HG03064 (cell line): ENCODE results near the gene EYA2.
"Not testable (repeated sequence)": the region's sequence is repeated elsewhere in the genome, so short reads cannot be mapped to it uniquely, and the experiment has no call there.

ENCODE experiments used
- ATAC-seq: cut with Tn5 transposase; IDR thresholded peaks from one replicate; pipeline ENCODE4 v1.9.1; 2021; ENCODE audit warnings: low read depth; ENCODE audit not compliant: unreplicated experiment

EYA2 gene

GRCh38 chr20:46929902-46930301, 35.3 kb downstream of the EYA2 start:
- ATAC-seq = no peak

- no peak for ATAC-seq
These were observed 36.1 kb downstream of the EYA2 start for GRCh38 chr20:46930640-46931339.

- ATAC-seq = no peak
These were observed 37.1 kb downstream of the EYA2 start for GRCh38 chr20:46931699-46932098.

- ATAC-seq = not testable (repeated sequence)
These were observed 37.8 kb downstream of the EYA2 start for GRCh38 chr20:46932439-46932838.

GRCh38 chr20:46933150-46933549, 38.5 kb downstream of the EYA2 start:
- no peak for ATAC-seq

GRCh38 chr20:46934746-46935287, 40.2 kb downstream of the EYA2 start:
- no peak for ATAC-seq

- ATAC-seq = no peak
These were observed 40.9 kb downstream of the EYA2 start for GRCh38 chr20:46935394-46936017.

GRCh38 chr20:46936415-46937156, 41.9 kb downstream of the EYA2 start:
- no peak for ATAC-seq

GRCh38 chr20:46937157-46937523, 42.5 kb downstream of the EYA2 start:
- no peak for ATAC-seq

GRCh38 chr20:46937533-46938226, 43.0 kb downstream of the EYA2 start:
- no peak for ATAC-seq

- ATAC-seq = no peak
These were observed 43.8 kb downstream of the EYA2 start for GRCh38 chr20:46938434-46938833.

GRCh38 chr20:46939031-46939965, 44.7 kb downstream of the EYA2 start:
- ATAC-seq = no peak

- ATAC-seq = no peak
These were observed 46.0 kb downstream of the EYA2 start for GRCh38 chr20:46940616-46941015.

- no peak for ATAC-seq
These were observed 46.8 kb downstream of the EYA2 start for GRCh38 chr20:46941404-46941803.

GRCh38 chr20:46943861-46944591, 49.4 kb downstream of the EYA2 start:
- ATAC-seq = no peak

GRCh38 chr20:46945465-46945864, 50.8 kb downstream of the EYA2 start:
- no peak for ATAC-seq

- ATAC-seq = no peak
These were observed 51.6 kb downstream of the EYA2 start for GRCh38 chr20:46946181-46946624.

GRCh38 chr20:46946796-46947195, 52.2 kb downstream of the EYA2 start:
- no peak for ATAC-seq

GRCh38 chr20:46948081-46948480, 53.4 kb downstream of the EYA2 start:
- ATAC-seq = no peak
